D721Med (cell line): ENCODE data around the gene VPS18.

Experiments
- DNase-seq: peaks from one replicate; pipeline ENCODE4 v3.0.0; 2011; ENCODE audit warnings: low spot score; ENCODE audit not compliant: insufficient read length
- FAIRE-seq: peaks from 2 replicates; lab custom pipeline; 2011; peaks lifted over from hg19 to GRCh38; lab: Jason Lieb, UNC
- CTCF ChIP-seq: IDR thresholded peaks from 2 replicates; pipeline ENCODE4 v1.5.1; 2012; ENCODE audit warnings: mild to moderate bottlenecking, control low read depth; ENCODE audit not compliant: insufficient read depth; ENCODE audit errors: missing control alignments

Gene VPS18

DNA sequence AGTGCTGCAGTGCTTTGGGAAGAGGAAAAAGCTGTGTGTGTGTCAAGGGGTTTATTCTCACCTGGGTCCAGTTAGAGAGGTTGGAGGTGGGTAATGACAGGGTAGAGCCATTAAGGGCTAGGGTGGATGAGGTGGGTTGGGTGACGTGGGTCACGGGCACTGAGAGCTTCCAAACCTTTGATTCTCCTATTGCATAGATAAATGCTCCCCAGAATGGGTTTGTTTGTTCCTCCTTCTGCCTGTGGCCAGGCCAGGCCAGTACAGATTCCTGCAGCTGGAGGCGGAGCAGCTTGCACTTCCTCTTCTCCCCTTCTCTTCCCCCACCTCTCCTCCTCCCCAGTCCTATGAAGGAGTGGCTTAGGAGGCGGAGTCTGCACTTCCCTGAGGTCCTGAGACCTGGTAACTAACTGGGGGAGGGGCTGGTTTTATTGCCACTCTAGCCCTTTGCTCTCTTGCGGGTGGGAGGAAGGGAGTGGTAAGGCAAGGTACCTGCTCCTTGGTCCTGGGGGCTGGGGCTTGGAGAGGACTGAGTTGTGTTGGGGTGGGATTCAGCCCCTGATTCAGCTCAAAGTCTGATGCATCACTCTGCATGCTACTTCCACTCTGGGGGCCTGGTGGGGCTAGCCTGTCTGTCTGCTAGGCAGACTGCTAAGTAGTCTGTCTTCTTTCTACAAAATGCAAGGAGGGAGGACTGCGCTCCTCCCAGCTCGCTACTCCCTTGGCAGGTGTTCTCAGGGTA lies 46.9 kb upstream of the VPS18 start:
- no peak for FAIRE-seq
- no peak for TF ChIP-seq CTCF

GRCh38 chr15:40850576-40851112 lies 43.6 kb upstream of the VPS18 start:
- DNase-seq (no peak), FAIRE-seq (no peak)
- TF ChIP-seq CTCF, result no peak

More for the DNA sequence above, 46.9 kb upstream of the VPS18 start:
- DNase-seq, result no peak

DNA sequence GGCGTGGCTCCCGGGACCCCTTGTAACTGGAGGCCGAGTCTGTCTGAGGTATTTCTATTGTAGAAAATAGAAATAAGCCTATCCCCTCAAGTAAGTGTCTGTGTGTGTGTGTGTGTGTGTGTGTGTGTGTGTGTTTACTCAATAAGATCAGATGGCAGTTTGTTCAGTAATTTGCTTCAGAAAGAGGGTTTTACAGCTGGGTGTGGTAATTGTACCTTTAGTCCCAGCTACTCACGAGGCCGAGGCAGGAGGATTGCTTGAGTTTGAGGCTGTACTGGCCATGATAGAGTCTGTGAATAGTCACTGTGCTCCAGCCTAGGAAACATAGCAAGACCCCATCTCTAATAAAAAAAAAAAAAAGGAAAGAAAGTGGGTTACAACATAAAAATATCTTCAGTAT lies 41.7 kb upstream of the VPS18 start:
- TF ChIP-seq CTCF, result no peak
- FAIRE-seq (no peak), DNase-seq (no peak)

GRCh38 chr15:40853241-40853890 lies 40.9 kb upstream of the VPS18 start:
- DNase-seq (no peak), FAIRE-seq (no peak)
- no peak for TF ChIP-seq CTCF

GRCh38 chr15:40854161-40854560 lies 40.1 kb upstream of the VPS18 start:
- no peak for TF ChIP-seq CTCF
- no peak for FAIRE-seq

DNA sequence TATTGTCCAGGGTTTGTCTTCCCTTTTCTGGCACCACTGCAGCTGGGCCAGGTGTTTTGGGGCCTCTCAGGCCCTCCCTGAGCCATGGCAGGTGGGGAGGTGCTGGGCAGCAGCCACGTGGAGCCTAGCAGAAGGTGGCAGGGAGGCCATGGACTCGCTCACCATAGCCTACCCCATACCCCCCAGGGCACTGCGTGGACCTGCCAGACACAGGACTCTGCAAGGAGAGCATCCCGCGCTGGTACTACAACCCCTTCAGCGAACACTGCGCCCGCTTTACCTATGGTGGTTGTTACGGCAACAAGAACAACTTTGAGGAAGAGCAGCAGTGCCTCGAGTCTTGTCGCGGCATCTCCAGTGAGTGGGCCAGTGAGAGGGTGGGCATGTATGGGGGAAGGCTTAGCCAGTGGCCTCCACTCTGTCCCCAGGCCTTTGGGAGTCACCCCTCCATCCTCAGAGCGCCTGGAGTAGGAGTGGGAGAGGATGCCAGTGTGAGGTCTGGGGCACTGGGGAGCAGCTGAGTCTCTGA lies 38.5 kb upstream of the VPS18 start:
- FAIRE-seq (no peak), DNase-seq (no peak)
- TF ChIP-seq CTCF, result no peak

More at GRCh38 chr15:40854161-40854560, 40.1 kb upstream of the VPS18 start:
- DNase-seq, result no peak

- no peak for FAIRE-seq
Observed at GRCh38 chr15:40856746-40857145, 37.5 kb upstream of the VPS18 start.

More at GRCh38 chr15:40856746-40857145, 37.5 kb upstream of the VPS18 start:
- no peak for TF ChIP-seq CTCF
- no peak for DNase-seq
